HG03175 (cell line): Measurements from ENCODE around the gene SNTG2.

ENCODE experiments used
- ATAC-seq: cut with Tn5 transposase; IDR thresholded peaks from one replicate; pipeline ENCODE4 v1.9.1; 2021; ENCODE audit warnings: mild to moderate bottlenecking, moderate library complexity; ENCODE audit not compliant: unreplicated experiment

The SNTG2 gene

GRCh38 chr2:987789-988188 is 37.1 kb downstream of the SNTG2 start:
- ATAC-seq: no peak

- ATAC-seq: no peak
Measured at GRCh38 chr2:989781-990467, 39.3 kb downstream of the SNTG2 start.

- no peak for ATAC-seq
Measured at GRCh38 chr2:990970-991369, 40.3 kb downstream of the SNTG2 start.

GRCh38 chr2:1002350-1002749 is 51.7 kb downstream of the SNTG2 start:
- no peak for ATAC-seq

- no peak for ATAC-seq
Measured at GRCh38 chr2:1004398-1004797, 53.7 kb downstream of the SNTG2 start.

- ATAC-seq: no peak
Measured at GRCh38 chr2:1010415-1010930, 59.8 kb downstream of the SNTG2 start.

- ATAC-seq: no peak
Measured at GRCh38 chr2:1011006-1011405, 60.4 kb downstream of the SNTG2 start.

GRCh38 chr2:1011985-1012384 is 61.3 kb downstream of the SNTG2 start:
- ATAC-seq: no peak

- ATAC-seq: no peak
Measured at GRCh38 chr2:1014802-1015201, 64.2 kb downstream of the SNTG2 start.

- no peak for ATAC-seq
Measured at GRCh38 chr2:1016500-1016899, 65.9 kb downstream of the SNTG2 start.

- no peak for ATAC-seq
Measured at GRCh38 chr2:1017827-1018226, 67.2 kb downstream of the SNTG2 start.

- ATAC-seq: no peak
Measured at GRCh38 chr2:1020206-1020605, 69.6 kb downstream of the SNTG2 start.

- no peak for ATAC-seq
Measured at GRCh38 chr2:1022178-1022577, 71.5 kb downstream of the SNTG2 start.

- no peak for ATAC-seq
Measured at GRCh38 chr2:1024981-1025380, 74.3 kb downstream of the SNTG2 start.

- ATAC-seq: no peak
Measured at GRCh38 chr2:1026141-1026540, 75.5 kb downstream of the SNTG2 start.

- no peak for ATAC-seq
Measured at GRCh38 chr2:1028831-1029230, 78.2 kb downstream of the SNTG2 start.

- ATAC-seq: no peak
Measured at GRCh38 chr2:1032030-1032429, 81.4 kb downstream of the SNTG2 start.

GRCh38 chr2:1033069-1033468 is 82.4 kb downstream of the SNTG2 start:
- no peak for ATAC-seq

GRCh38 chr2:1037066-1037465 is 86.4 kb downstream of the SNTG2 start:
- no peak for ATAC-seq

GRCh38 chr2:1039549-1039948 is 88.9 kb downstream of the SNTG2 start:
- ATAC-seq: no peak

- ATAC-seq: no peak
Measured at GRCh38 chr2:1041012-1041805, 90.6 kb downstream of the SNTG2 start.

- ATAC-seq: peak; percentile 75
Measured at GRCh38 chr2:1045109-1045508, 94.5 kb downstream of the SNTG2 start.
